HG02981 (cell line): ENCODE measurements around the gene HPD.
"Not testable (repeated sequence)": the region's sequence is repeated elsewhere in the genome, so short reads cannot be mapped to it uniquely, and the experiment has no call there.

Source experiments
- ATAC-seq: cut with Tn5 transposase; IDR thresholded peaks from one replicate; pipeline ENCODE4 v1.9.1; 2021; ENCODE audit warnings: mild to moderate bottlenecking, moderate library complexity; ENCODE audit not compliant: unreplicated experiment

HPD gene

DNA sequence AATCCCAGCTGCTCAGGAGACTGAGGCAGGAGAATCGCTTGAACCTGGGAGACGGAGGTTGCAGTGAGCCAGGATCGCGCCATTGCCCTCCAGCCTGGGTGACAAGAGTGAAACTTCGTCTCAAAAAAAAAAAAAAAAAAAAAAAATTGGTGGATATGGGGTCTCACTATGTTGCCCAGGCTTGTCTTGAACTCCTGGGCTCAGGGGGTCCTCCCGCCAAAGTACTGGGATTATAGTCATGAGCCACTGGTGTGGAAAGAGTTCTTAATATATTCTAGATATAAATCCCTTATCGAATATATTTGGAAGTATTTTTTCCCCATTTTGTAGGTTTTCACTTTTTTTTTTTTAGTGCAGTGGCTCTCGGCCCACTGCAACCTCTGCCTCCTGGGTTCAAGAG lies 10.6 kb upstream of the HPD start:
- ATAC-seq, result not testable (repeated sequence)

DNA sequence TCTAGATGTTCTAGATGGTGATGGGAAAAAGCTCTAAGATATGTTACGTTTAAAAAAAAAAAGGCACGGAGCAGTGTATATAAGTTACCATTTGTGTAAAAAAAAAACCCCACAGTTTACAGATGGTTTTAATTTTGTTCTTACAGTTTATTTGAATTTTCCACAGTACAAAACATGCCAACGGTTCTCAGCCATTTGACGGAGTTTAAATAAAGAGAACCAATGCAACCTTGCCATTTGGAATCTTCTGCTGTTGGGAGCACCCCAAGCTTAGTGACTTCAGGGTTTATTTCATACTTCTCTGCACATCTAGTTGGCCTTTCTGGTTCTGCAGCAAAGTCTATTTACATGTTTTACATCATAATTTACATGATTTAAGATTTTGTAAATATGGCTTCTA lies 7.7 kb upstream of the HPD start:
- no peak for ATAC-seq

DNA sequence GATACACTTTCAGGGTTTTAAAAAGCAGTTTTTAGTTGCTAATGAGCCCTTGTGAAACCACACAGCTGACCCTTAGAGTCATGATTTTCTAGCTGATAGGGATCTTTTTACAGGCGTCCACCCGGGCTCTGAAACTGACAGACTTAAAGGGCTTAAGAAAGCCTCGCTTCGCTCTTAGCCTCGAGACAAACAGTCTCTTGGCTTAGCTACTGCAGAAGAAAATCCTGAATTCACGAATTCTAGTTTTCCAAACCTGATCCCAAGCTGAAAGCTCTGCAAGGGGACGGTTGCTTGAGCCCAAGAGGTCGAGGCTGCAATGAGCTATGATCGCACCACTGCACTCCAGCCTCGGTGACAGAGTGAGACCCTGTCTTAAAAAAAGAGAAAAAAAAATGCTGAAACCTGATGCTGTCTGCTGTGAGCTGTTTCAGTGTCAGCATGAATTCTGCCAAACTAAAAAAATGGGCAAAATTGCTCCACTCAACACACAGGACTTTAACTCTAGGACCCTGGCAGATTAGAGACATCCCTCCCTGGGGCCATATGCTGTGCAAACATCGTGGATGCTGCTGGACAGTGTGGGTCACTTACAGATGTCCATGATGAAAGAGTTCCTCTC lies 3.1 kb upstream of the HPD start:
- ATAC-seq, result no peak

DNA sequence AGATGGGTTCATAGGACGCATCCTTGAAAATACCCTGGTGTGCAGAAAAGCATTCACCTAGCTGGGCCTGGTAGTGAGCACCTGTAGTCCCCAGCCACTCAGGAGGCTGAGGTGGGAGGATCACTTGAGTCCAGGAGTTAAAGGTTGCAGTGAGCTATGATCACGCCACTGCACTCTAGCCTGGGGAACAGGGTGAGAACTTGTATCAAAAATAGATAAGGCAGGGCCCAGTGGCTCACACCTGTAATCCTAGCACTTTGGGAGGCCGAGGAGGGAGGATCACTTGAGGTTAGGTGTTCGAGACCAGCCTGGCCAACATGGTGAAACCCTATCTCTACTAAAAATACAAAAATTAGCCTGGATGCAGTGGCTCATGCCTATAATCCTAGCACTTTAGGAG lies 2.0 kb upstream of the HPD start:
- ATAC-seq, result not testable (repeated sequence)

- ATAC-seq, result no peak
These were observed 1.6 kb upstream of the HPD start for GRCh38 chr12:121860257-121860656.

DNA sequence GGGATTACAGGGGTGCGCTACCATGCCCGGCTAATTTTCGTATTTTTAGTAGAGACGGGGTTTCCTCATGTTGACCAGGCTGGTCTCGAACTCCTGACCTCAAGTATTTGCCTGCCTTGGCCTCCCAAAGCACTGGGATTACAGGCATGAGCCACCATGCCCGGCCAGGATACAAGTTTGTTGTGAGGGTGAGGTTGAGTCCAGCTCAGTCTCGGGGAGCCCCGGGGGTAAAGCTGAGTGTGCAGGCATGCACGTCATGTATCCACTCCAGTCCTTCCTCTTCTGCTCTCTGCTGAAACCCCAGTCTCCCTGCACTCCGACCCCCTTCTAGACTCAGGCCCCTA lies 369 bp downstream of the HPD start:
- no peak for ATAC-seq

- ATAC-seq, result no peak
These were observed 1.1 kb downstream of the HPD start for GRCh38 chr12:121857322-121858246.

DNA sequence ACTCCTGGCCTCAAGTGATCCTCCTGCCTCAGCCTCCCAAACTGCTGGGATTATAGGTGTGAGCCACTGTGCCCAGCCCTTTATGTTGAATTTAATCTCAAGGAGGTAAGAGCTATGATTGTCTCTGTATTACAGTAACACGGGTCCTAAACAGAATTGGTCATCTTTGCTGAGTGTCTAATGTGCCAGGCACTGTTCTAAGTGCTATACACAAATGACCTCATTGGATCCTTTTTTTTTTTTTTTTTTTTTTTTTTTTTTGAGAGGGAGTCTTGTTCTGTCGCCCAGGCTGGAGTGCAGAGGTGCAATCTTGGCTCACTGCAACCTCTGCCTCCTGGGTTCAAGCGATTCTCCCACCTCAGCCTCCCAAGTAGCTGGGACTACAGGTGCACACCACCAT lies 6.3 kb downstream of the HPD start:
- not testable (repeated sequence) for ATAC-seq

DNA sequence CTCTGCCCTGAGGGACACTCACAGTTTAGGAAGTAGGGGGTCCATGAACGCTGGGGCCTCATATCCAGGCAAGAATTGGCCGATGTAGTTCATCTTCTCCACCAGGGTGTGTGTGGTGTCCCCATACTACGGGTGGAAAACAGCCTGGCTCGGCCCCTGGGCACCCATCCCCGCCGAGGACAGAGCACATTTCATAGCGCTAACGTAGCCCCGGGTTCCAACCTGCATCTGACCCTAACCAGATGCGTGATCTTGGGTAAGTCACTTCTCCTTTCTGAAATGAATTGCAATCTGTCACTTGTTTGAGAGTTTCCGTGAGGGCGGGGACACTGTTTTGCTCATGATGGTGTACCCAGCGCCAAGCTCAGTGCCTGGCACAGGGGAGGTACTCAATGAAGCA lies 9.0 kb downstream of the HPD start:
- ATAC-seq, result no peak

- no peak for ATAC-seq
These were observed 9.4 kb downstream of the HPD start for GRCh38 chr12:121849211-121849610.

DNA sequence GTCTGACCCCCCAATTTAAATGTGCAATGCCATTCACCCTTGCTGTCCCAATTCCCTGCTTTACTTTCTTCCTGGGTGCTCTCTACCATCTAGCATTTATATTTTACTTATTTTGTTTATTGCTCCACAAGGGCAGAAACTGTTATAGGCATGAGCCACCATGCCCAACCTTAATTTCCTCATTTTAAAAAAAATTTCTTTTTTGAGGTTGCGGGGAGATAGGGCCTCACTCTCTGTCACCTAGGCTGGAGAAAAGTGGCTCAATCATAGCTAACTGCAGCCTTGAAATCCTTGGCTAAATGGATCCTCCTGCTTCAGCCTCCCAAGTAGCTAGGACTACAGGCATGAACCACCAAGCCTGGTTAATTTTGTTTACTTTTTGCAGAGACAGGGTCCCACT lies 13.0 kb downstream of the HPD start:
- ATAC-seq, result no peak

GRCh38 chr12:121843236-121843982 lies 15.2 kb downstream of the HPD start:
- no peak for ATAC-seq

GRCh38 chr12:121839993-121840761 lies 18.5 kb downstream of the HPD start:
- ATAC-seq, result no peak

DNA sequence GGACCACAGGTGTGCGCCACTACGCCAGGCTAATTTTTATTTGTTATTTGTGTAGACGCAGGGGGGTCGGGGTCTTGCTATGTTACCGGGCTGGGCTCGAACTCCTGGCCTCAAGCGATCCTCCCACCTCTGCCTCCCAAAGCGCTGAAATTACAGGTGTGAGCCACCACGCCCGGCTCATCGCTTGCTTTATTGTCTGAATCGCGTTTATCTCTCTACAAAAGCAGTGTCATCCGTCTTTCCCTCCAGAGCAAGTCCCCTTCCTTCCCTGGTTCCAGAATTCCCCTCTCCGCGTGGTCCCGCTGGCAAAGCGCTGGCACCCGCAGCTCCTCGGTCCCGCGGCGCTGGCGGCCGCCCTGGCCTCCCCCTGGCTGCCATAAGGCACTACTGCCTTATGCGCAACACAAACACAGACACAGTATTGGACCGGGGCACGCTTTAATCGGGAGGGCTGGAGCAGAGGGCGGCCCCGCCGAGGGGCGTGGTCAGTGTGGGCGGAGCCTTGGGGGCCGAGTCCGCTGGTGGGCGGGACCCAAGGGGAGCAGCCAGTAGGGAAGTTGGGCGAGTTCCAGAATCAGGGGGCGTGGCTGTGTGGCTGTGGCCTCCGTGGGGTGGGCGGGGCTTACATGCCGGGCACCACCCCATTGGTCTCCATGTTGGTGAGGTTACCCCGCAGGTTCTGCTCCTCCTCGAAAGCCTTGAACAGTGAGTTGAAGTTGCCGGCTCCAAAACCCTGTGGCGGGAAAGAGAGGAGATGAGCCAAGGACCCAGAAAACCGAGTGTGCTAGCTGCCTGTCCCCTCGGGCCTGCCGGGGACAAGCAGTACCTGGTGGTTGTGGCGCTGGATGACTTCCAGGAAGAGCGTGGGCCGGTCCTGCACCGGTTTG lies 19.3 kb downstream of the HPD start:
- peak; percentile 95 for ATAC-seq

DNA sequence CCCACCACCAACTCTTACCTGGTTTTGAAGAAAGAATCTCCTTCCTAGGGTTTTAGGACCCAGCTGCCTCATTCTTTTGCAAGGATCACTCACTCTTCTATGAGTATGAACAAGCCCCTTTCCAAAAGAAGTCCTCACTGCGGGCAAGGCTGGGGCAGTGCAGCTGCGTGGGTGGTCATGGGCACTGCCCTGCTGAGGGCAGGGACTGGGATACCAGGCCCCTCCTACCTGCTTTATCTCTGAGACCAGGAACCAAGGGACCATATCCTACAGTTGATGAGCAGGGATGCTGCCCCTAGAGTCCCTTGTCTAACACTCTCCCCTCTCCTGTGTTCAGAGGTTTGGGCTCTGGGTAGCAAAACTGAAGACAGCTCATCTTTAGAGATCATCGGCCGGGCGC lies 20.5 kb downstream of the HPD start:
- ATAC-seq, result no peak

GRCh38 chr12:121837680-121838079 lies 21.0 kb downstream of the HPD start:
- ATAC-seq, result no peak

DNA sequence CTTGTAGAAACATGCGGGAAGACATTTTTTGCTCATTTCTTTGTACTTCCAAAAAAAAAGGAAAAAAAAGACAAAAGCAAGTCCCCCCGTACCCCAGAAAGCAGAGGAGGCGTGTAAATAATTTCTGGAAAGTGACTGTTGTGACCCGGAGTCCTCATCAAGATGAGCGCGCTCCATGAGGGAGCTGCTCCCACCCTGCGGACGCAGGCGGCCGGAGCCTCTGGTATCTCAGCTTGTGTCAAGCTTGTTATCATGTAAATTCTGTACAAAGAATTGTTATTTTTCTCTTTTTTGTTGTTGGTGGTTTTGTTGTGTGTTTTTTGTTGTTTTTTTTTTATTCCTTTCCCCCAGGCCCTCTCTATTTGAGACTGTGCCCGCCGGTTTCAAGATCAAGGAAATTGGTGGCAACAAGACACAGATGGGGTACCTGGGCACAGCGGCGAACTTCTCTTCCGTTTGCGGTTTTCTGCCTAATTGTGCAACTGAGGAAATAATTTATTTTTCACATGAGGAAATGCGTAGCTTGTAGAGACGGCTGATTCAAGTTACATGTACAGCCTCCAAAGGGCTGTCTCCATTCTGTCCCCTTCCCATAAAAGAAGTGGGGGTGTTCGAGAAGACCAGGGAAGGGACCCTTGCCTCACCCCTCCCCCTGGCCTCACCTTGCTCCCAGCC lies 27.0 kb downstream of the HPD start:
- ATAC-seq, result no peak

GRCh38 chr12:121830588-121831265 lies 27.9 kb downstream of the HPD start:
- ATAC-seq, result no peak

DNA sequence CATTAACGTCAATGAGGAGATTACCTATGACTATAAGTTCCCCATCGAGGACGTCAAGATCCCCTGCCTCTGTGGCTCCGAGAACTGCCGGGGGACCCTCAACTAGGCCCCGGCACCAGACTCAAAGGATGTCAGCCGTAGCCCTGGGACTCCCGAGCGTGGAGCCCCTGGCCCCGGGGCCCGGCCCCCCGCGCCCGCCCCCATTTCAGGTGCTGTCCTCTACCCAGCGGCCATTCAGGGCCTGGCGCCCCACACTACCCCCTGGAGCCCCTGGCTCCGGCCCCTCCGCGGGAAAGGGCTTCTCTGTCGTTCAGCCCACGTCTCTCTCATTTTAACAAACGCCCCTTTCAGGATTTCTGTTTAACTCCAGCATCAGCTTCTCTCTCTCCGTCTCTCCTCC lies 28.5 kb downstream of the HPD start:
- ATAC-seq, result no peak
